ENCODE results near the gene HSF2.

DNA sequence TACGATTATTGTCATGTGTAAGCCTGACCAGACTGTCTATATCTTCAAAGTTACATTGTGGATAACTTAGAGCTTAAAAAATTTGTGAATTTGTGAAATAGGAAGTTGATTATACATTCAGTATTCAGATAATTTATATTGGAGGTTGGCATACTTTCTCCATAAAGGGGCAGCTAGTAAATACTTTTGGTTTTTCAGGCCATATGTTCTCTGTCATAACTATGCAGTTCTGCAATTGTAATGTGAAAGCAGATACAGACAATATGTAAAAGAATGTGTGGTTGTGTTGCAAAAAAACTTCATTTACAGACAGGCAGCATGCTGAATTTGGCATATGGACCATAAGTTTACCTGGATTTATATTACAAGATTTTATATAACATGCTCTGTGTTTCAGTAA, 29.3 kb downstream of the HSF2 start:
- TF ChIP-seq, protein P1, sequence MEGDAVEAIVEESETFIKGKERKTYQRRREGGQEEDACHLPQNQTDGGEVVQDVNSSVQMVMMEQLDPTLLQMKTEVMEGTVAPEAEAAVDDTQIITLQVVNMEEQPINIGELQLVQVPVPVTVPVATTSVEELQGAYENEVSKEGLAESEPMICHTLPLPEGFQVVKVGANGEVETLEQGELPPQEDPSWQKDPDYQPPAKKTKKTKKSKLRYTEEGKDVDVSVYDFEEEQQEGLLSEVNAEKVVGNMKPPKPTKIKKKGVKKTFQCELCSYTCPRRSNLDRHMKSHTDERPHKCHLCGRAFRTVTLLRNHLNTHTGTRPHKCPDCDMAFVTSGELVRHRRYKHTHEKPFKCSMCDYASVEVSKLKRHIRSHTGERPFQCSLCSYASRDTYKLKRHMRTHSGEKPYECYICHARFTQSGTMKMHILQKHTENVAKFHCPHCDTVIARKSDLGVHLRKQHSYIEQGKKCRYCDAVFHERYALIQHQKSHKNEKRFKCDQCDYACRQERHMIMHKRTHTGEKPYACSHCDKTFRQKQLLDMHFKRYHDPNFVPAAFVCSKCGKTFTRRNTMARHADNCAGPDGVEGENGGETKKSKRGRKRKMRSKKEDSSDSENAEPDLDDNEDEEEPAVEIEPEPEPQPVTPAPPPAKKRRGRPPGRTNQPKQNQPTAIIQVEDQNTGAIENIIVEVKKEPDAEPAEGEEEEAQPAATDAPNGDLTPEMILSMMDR (IDR thresholded peaks at IDR 0.05) = no peak
- no peak for TF ChIP-seq POLR2A (IDR thresholded peaks at IDR 0.05)
